Thyroid gland (tissue), 4 donors: ENCODE data around the gene PSMC4.

Experiments
- CTCF ChIP-seq, 6 experiments: fragments of 200-600 bp in 3 of 6; fragments of 450-650 bp in 3 of 6; sonication (generic) in 3 of 6; IDR thresholded peaks; one replicate each; pipeline ENCODE4 v1.5.1; 2016 to 2019; ENCODE audit warnings: antibody characterized with exemption in 6 of 6, mild to moderate bottlenecking in 2 of 6, inconsistent platforms in 1 of 6, moderate library complexity in 1 of 6
- POLR2A ChIP-seq, 2 donors: fragments of 450-650 bp; IDR thresholded peaks; one replicate each; pipeline ENCODE4 v1.6.1; 2017; ENCODE audit warnings: antibody characterized with exemption in 2 of 2, mild to moderate bottlenecking in 2 of 2, moderate library complexity in 1 of 2

- no peak for TF ChIP-seq CTCF (IDR thresholded peaks at IDR 0.05)
- TF ChIP-seq POLR2A (IDR thresholded peaks at IDR 0.05): no peak
These were observed 34.8 kb downstream of the PSMC4 start for GRCh38 chr19:40005691-40006272.
